MCF 10A (cell line): Measurements from ENCODE around the gene CHPF2. TPM values are rescaled to one million over a fixed set of nuclear protein-coding genes. Genes with fewer than 3 reads are reported as not detected.

Experiments
- BruUV-seq: library from RNA; stranded (reverse); fragments of 400-500 nt; replicated peaks from 2 replicates; lab custom pipeline; 2021; lab: Mats Ljungman, UMichigan
- CTCF ChIA-PET: fragments of 300-600 bp; sonication (Branson Sonifier 250); formaldehyde crosslinking; extraction: SDS; loops from one replicate; lab custom pipeline; 2021; ENCODE audit warnings: antibody characterized with exemption, inconsistent platforms; lab: Yijun Ruan, JAX
- POLR2A ChIA-PET: fragments of 300-600, 350-650 bp; sonication (Branson Sonifier 250); formaldehyde crosslinking; extraction: SDS; loops from one replicate; lab custom pipeline; 2020; ENCODE audit warnings: antibody characterized with exemption, inconsistent platforms; lab: Yijun Ruan, JAX
- DNase-seq: peaks from one replicate; pipeline ENCODE4 v3.0.0-alpha.2; 2018; ENCODE audit not compliant: unreplicated experiment
- H3K27ac Mint-ChIP-seq: one replicate; pipeline ENCODE4 v1.8.0; 2022; ENCODE audit warnings: mild to moderate bottlenecking, low read depth, mixed read lengths; ENCODE audit not compliant: unreplicated experiment
- H3K27me3 Mint-ChIP-seq: one replicate; pipeline ENCODE4 v1.8.0; 2022; ENCODE audit warnings: mixed read lengths; ENCODE audit not compliant: insufficient read depth, unreplicated experiment
- H3K36me3 Mint-ChIP-seq: one replicate; pipeline ENCODE4 v1.8.0; 2022; ENCODE audit warnings: mild to moderate bottlenecking, moderate library complexity, mixed read lengths; ENCODE audit not compliant: insufficient read depth, unreplicated experiment
- H3K4me1 Mint-ChIP-seq: one replicate; pipeline ENCODE4 v1.8.0; 2022; ENCODE audit warnings: mixed read lengths; ENCODE audit not compliant: insufficient read depth, unreplicated experiment
- H3K4me3 Mint-ChIP-seq: one replicate; pipeline ENCODE4 v1.8.0; 2022; ENCODE audit warnings: mild to moderate bottlenecking, moderate library complexity, mixed read lengths; ENCODE audit not compliant: unreplicated experiment
- H3K9me3 Mint-ChIP-seq: one replicate; pipeline ENCODE4 v1.8.0; 2022; ENCODE audit warnings: mixed read lengths; ENCODE audit not compliant: unreplicated experiment
- intact Hi-C: fragments of 100-400 bp; cut with micrococcal nuclease; formaldehyde crosslinking; loops from 2 replicates; pipeline ENCODE4 v1.14.1; 2022
- total RNA-seq: library from RNA; stranded (reverse); gene quantifications from 2 replicates; pipeline ENCODE4 v1.2.3, GENCODE V29; 2022
- TF ChIP-seq, protein P1 (sequence below): fragments of 200-600 bp; IDR thresholded peaks from one replicate; pipeline ENCODE4 v1.8.0; 2022; ENCODE audit warnings: antibody characterized with exemption, mild to moderate bottlenecking; ENCODE audit not compliant: unreplicated experiment

CHPF2 gene
- total RNA-seq, 1 experiment from 2014 or later = 28.2 TPM

DNA sequence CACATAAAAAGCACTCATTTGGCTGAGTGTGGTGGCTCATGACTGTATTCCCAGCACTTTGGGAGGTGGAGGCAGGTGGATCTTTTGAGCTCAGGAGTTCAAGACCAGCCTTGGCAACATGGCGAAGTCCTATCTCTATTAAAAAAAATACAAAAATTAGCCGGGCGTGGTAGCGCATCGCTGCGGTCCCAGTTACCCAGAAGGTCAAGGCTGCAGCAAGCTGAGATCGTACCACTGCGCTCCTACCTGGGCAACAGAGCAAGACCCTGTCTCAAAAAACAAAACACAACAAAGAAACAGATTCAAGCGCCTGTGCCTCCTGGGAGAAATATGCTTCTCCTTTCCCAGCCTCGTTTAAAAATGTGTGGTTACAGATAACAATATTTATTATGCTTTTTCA is 3.0 kb upstream of the CHPF2 start:
- Mint-ChIP-seq H3K36me3 (peaks cover 22% of the 10 kb centered on the region), H3K4me3 (no peak overlapping the region), H3K27me3 (no peaks in the 10 kb centered on the region), H3K9me3 (no peaks in the 10 kb centered on the region), H3K4me1 (peaks cover 31% of the 10 kb centered on the region), H3K27ac (no peak overlapping the region)
- POLR2A ChIA-PET = no interaction called here
- DNase-seq = no peak
- TF ChIP-seq, protein P1, sequence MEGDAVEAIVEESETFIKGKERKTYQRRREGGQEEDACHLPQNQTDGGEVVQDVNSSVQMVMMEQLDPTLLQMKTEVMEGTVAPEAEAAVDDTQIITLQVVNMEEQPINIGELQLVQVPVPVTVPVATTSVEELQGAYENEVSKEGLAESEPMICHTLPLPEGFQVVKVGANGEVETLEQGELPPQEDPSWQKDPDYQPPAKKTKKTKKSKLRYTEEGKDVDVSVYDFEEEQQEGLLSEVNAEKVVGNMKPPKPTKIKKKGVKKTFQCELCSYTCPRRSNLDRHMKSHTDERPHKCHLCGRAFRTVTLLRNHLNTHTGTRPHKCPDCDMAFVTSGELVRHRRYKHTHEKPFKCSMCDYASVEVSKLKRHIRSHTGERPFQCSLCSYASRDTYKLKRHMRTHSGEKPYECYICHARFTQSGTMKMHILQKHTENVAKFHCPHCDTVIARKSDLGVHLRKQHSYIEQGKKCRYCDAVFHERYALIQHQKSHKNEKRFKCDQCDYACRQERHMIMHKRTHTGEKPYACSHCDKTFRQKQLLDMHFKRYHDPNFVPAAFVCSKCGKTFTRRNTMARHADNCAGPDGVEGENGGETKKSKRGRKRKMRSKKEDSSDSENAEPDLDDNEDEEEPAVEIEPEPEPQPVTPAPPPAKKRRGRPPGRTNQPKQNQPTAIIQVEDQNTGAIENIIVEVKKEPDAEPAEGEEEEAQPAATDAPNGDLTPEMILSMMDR = no peak
- intact Hi-C loops = no loop called here
- BruUV-seq = no TSS peak
- CTCF ChIA-PET = interaction anchor here (0.5 to 1.3 kb wide), 2 partner anchors 15 to 86 kb away, joined by 3 to 6 read pairs; no protein-coding TSS in a partner anchor

- Mint-ChIP-seq H3K4me1 (peaks cover 24% of the 10 kb centered on the region), H3K27me3 (no peaks in the 10 kb centered on the region), H3K9me3 (no peaks in the 10 kb centered on the region), H3K36me3 (peaks cover 27% of the 10 kb centered on the region), H3K4me3 (no peak overlapping the region), H3K27ac (no peak overlapping the region)
- BruUV-seq = no TSS peak
- POLR2A ChIA-PET = interaction anchor here (1.6 kb wide), 1 partner anchor 21 kb away, joined by 4 read pairs; no protein-coding TSS in a partner anchor
- TF ChIP-seq, protein P1 = no peak
- intact Hi-C loops = no loop called here
- CTCF ChIA-PET = no interaction called here
- DNase-seq = no peak
Observed at GRCh38 chr7:151231080-151231479, 1.2 kb upstream of the CHPF2 start.

DNA sequence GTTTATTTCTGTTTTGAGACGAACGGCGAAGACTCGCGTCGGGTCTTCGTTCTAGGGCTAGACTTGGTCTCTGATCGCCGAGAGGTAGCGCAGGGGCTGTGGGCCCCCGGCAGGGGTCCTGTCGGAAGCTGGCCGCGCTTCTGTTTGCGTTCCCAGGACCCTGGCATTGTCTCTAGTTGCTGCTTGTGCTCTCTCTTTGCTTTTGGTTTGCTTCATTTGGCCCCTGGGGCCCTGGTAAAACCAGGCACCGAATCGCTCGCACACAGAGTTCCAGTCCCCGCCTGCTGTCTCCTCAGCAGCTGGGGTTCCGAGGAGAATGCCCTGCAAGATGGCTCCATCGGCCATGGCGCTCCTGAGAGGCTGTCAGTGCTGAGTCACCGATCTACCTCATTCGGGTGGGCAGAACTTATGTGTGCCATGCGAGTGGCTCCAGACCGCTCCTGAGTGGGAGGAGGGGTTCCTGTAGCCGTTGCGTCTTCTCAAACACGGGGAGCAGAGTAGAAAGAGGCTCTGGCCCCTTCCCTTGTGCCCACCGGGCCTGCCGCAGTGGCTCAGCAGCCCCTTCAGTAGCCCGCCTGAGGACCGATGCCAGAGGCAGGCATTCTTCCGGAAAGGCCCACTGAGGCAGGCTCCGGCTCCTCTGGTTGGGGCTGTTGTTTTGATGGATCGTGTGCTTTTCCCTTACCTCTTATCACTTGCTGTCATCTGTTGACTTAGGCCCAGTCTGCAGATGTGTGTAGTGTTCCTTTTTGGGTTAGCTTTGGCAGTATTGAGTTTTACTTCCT is 826 bp downstream of the CHPF2 start:
- Mint-ChIP-seq H3K27ac (peak overlapping the region; percentile 93), H3K4me1 (peaks cover 16% of the 10 kb centered on the region), H3K36me3 (peaks cover 33% of the 10 kb centered on the region), H3K27me3 (no peaks in the 10 kb centered on the region), H3K9me3 (no peaks in the 10 kb centered on the region), H3K4me3 (peak overlapping the region; percentile 93)
- peak; percentile 65 for DNase-seq
- intact Hi-C loops = no loop called here
- POLR2A ChIA-PET = interaction anchor here (0.6 to 2.1 kb wide), 10 partner anchors 10 to 1096 kb away, joined by 3 to 7 read pairs (median 3); no protein-coding TSS in a partner anchor
- BruUV-seq = no TSS peak
- TF ChIP-seq, protein P1 = no peak
- CTCF ChIA-PET = interaction anchor here (0.6 to 3.7 kb wide), 5 partner anchors 10 to 71 kb away, joined by 3 to 21 read pairs (median 7); no protein-coding TSS in a partner anchor

DNA sequence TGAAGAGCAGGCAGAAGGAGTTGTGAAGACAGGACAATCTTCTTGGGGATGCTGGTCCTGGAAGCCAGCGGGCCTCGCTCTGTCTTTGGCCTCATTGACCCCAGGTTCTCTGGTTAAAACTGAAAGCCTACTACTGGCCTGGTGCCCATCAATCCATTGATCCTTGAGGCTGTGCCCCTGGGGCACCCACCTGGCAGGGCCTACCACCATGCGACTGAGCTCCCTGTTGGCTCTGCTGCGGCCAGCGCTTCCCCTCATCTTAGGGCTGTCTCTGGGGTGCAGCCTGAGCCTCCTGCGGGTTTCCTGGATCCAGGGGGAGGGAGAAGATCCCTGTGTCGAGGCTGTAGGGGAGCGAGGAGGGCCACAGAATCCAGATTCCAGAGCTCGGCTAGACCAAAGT is 1.5 kb downstream of the CHPF2 start:
- no TSS peak for BruUV-seq
- TF ChIP-seq, protein P1 = no peak
- Mint-ChIP-seq H3K9me3 (no peaks in the 10 kb centered on the region), H3K4me1 (peaks cover 16% of the 10 kb centered on the region), H3K27me3 (no peaks in the 10 kb centered on the region), H3K4me3 (peak overlapping the region; percentile 93), H3K27ac (no peak overlapping the region), H3K36me3 (peaks cover 38% of the 10 kb centered on the region)
- ChIA-PET CTCF (interaction anchor here (0.8 to 3.7 kb wide), 4 partner anchors 10 to 70 kb away, joined by 3 to 21 read pairs (median 7); no protein-coding TSS in a partner anchor), POLR2A (interaction anchor here (2.1 kb wide), 1 partner anchor 9 kb away, joined by 7 read pairs; no protein-coding TSS in a partner anchor)
- intact Hi-C loops = no loop called here
- no peak for DNase-seq
